ENCODE measurements around the gene PDXP. TPM values are rescaled to one million over a fixed set of nuclear protein-coding genes. Genes with fewer than 3 reads are reported as not detected.

Gene PDXP
- total and polyA plus RNA-seq, 2 of the 13 experiments (the other 11 are each of a cell fraction or from before 2014, with no cell fraction given) = 58.2 to 70.6 TPM

- TF ChIP-seq ZNF776 (CRISPR knock-in tag; IDR thresholded peaks at IDR 0.05) (no peak), FOSL2 (CRISPR knock-in tag; IDR thresholded peaks at IDR 0.05) (peak; percentile 21; the same call in 1 of the 2 replicates), NCOA1 (CRISPR knock-in tag; IDR thresholded peaks at IDR 0.05) (no peak), ZC3H4 (CRISPR knock-in tag; IDR thresholded peaks at IDR 0.05; ENCODE audit: borderline replicate concordance) (no peak), ZMAT5 (CRISPR knock-in tag; IDR thresholded peaks at IDR 0.05; ENCODE audit: borderline replicate concordance, low read depth) (no peak), NPAS2 (CRISPR knock-in tag; IDR thresholded peaks at IDR 0.05; ENCODE audit: borderline replicate concordance) (no peak), GATAD1 (CRISPR knock-in tag; IDR thresholded peaks at IDR 0.05) (0 out of 2 replicates have a peak, but pooled peaks have one; percentile 18), TSC22D2 (CRISPR knock-in tag; IDR thresholded peaks at IDR 0.05; ENCODE audit: borderline replicate concordance) (no peak), MTA1 (CRISPR knock-in tag; IDR thresholded peaks at IDR 0.05; ENCODE audit: borderline replicate concordance) (peak; percentile 20; the same call in 1 of the 2 replicates), ZNF547 (CRISPR knock-in tag; IDR thresholded peaks at IDR 0.05) (0 out of 2 replicates have a peak, but pooled peaks have one; percentile 20), GPN1 (CRISPR knock-in tag; IDR thresholded peaks at IDR 0.05; ENCODE audit: borderline replicate concordance) (no peak), ZNF572 (CRISPR knock-in tag; IDR thresholded peaks at IDR 0.05) (0 out of 2 replicates have a peak, but pooled peaks have one; percentile 48), ZNF34 (CRISPR knock-in tag; IDR thresholded peaks at IDR 0.05; ENCODE audit: borderline replicate concordance) (no peak), ZNF713 (CRISPR knock-in tag; IDR thresholded peaks at IDR 0.05) (no peak), ZNF350 (CRISPR knock-in tag; IDR thresholded peaks at IDR 0.05; ENCODE audit: borderline replicate concordance, low read depth) (peak; percentile 32; the same call in 1 of the 2 replicates), AGO1 (IDR thresholded peaks at IDR 0.05; ENCODE audit: low read depth, low read length, poor library complexity, severe bottlenecking) (no peak), RXRB (CRISPR knock-in tag; IDR thresholded peaks at IDR 0.05; ENCODE audit: borderline replicate concordance) (peak; percentile 40; the same call in 1 of the 2 replicates), SNAPC5 (CRISPR knock-in tag; IDR thresholded peaks at IDR 0.05; ENCODE audit: borderline replicate concordance) (no peak), ZNF501 (CRISPR knock-in tag; IDR thresholded peaks at IDR 0.05) (0 out of 2 replicates have a peak, but pooled peaks have one; percentile 31), PCBP1 (IDR thresholded peaks at IDR 0.05; ENCODE audit: borderline replicate concordance, low read depth, low read length) (no peak), FIP1L1 (IDR thresholded peaks at IDR 0.05; ENCODE audit: borderline replicate concordance, insufficient read depth, low read depth, low read length) (no peak), ZBTB4 (CRISPR knock-in tag; IDR thresholded peaks at IDR 0.05; ENCODE audit: borderline replicate concordance) (peak; percentile 46; the same call in 1 of the 2 replicates), SYNCRIP (IDR thresholded peaks at IDR 0.05; ENCODE audit: insufficient read depth, low read depth, low read length) (no peak), ERF (CRISPR knock-in tag; IDR thresholded peaks at IDR 0.05) (0 out of 2 replicates have a peak, but pooled peaks have one; percentile 39), U2AF2 (IDR thresholded peaks at IDR 0.05; ENCODE audit: low read depth, low read length) (no peak), SALL2 (CRISPR knock-in tag; IDR thresholded peaks at IDR 0.05) (peak; percentile 35; the same call in 1 of the 2 replicates)
These were observed 15.2 kb upstream of the PDXP start (continued) for GRCh38 chr22:37643225-37643847.

All from HepG2 (cell line).